Limb (tissue), 2 donors: Measurements from ENCODE around the gene BDKRB1.

ENCODE experiments used
- DNase-seq, 2 donors: peaks; one replicate each; pipeline ENCODE4 v3.0.0-alpha.2; 2016; ENCODE audit errors: extremely low spot score in 2 of 2

The BDKRB1 gene

DNA sequence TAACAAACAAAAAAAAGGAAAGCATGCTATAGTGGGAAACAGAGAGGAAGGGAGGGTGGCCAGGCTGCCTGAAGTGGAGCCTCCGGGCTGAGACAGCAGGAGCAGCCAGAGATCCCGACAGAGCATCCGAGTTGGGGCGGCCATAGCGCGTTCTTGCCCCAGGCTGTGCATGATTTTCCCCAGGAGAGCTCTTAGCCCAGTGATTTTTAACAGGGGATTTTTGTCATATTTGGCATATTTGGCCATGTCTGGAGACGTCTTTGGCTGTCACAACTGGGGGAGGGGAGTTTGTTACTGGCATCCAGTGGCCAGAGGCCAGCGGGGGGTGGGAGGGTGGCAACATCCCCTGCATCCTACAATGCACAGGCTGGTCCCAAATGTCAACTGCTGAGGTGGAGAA is 23.6 kb downstream of the BDKRB1 start:
- DNase-seq: no peak

DNA sequence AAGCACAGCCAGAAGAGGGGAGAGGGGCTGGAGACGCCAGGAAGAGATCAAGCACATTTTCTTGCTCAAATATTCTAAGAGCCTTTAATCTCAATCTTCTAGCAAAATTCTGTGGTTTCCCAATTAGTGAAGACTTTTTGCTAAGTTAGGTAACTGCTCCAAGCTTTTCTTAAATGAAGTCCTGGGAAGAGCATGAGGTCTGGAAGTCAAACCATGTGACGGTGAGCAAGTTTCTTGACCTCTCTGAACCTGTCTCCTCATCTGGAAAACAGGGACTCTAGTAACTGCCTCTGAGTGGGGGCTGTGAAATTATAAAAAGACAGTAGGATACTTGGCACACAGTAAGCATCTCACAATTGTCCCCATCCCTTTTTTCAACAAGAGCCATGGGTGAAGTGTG is 24.1 kb downstream of the BDKRB1 start:
- no peak for DNase-seq

DNA sequence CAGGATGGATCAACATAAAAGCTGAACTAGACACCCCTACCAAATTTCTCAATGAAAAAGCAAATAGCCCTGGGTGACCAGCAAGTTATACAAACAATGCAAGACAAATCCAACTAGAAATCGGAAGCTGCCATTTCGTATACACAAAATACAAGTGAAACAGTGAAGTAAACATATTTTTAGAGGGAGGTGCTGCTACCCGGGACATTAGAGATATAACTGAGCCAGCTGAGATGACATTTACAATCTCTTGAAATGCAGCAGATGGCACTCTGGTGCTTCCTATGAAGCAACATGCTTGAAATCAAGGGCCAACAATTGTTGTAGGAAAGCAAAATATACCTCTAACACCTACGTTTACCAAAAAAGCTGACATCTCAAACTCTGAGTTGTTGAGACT is 25.5 kb downstream of the BDKRB1 start:
- DNase-seq: no peak

DNA sequence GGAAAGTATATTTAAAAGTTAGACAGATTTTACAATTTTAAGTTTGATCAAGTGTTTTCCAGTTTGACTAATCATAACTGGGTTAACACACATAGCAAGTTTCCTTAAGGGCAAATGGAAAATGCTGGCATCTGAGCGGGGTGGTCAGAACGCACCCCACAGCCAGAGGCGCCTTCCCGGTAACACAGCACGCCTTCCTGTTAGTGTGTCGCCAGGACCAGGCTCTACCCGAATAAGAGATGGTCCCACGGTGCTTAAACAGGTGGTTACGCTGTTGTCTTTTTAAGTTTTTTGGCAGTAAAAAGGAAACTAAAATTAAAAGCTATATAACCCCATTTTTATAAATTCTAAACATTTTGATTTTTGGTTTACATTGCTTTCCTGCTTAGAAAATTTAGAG is 28.0 kb downstream of the BDKRB1 start:
- no peak for DNase-seq

DNA sequence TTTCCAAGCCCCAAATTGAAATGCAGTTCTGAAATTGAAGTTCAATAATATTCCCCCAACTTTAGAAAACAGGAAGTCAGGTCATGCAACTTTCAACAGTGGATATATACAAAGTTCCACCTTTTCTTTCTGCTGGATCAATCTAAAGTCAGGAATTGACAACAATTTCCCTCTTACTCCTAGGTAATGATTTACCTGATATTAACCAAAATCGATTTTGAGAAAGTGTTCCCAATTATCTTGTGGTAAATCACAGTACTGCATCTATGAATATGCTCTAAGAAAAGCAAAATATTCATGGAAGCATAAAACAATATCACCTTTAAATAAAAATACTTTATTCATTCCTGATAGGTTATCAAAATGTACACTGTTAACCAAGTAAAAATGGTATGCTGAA is 28.4 kb downstream of the BDKRB1 start:
- no peak for DNase-seq

DNA sequence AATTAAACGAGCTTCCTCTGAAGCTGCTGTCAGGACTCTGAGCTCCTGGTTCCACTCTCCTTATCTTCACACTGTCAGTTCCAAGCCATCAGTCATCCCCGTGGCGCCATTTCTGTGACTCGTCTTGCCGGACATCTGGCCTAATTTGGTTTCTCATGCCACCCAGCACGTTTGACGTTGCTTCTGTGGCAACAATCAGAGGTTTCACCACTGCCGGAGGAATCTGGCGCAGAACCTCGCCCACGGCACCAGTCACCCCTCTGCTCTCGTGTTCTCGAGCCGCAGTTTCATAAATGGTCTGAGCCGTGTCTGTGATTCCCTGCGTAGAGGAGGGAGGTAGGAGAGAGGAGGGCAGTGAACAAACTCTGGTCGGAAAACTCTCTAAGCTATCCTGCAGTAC is 29.7 kb downstream of the BDKRB1 start:
- no peak for DNase-seq

DNA sequence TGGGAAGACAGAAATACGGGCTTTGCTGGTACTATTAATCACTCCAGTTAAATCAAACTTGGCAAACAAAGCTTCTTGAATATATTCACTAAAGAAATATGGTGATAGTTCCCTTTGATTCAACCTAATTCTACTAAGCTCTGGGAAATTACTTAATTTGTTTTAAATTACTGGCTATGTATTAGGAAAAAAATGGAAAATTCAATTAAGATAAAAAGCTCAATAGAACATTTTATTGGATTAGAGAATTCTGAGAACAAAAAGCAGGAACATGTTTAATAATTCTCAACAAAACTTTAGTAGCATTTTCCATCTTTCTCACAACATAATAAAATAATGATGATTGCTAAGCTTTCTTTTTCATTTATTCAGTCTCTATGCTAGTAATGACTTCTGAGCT is 30.2 kb downstream of the BDKRB1 start:
- no peak for DNase-seq

DNA sequence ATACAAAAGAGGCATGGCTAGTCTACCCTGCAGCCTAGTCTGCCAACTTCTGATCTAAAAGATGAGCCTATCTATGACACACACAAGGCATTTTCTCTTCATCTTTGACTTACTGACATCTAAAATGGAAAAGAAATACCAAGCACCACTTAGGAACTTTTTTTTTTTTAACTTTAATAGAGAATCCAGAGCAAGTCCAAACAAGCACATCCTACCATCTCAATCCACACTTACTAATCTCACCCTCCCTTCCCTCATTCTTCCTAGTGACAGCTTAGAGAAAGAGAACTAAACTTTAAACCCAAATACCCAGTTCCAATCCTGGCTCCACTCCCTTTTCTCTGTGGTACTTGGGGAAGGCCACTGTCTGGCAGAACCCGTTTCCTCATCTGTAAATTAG is 31.8 kb downstream of the BDKRB1 start:
- DNase-seq: no peak

DNA sequence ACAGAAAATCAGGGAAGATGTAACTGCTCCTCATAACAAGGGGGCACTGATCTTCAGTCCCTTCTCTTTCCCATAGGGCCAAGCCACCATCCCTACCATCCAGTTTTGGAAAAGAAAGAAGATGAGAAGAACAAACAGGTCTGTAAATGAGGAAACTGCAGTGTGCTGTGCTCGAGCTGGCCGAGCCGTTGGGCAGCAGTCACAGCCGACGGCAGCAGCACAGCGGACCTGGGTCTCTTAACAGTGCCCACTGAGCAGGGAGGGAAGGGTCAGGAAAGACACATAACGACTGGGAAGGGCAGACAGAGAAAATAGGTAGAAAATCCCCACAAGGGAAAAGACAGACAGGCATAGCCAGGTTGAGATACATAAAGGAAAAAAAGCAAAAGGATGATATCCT is 38.2 kb downstream of the BDKRB1 start:
- DNase-seq: no peak

DNA sequence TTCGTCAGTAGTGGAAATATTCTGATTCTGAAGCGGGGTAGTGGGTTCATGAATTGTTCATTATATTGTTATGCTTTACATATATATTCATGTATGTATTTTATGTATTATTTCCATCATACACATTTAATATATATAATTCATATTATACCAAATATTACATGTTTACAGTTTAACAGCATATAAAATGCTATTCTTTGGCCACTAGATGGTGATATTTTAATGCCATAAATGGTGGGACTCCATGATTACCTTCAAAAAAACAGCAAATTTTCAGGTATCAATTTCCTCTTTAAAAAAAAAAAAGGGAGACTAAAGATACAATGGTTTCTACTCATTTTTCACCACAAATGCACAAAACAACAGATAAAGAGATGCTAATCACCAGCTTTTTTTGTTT is 41.0 kb downstream of the BDKRB1 start:
- DNase-seq: peak in 1 of 2 donors; percentile 40

DNA sequence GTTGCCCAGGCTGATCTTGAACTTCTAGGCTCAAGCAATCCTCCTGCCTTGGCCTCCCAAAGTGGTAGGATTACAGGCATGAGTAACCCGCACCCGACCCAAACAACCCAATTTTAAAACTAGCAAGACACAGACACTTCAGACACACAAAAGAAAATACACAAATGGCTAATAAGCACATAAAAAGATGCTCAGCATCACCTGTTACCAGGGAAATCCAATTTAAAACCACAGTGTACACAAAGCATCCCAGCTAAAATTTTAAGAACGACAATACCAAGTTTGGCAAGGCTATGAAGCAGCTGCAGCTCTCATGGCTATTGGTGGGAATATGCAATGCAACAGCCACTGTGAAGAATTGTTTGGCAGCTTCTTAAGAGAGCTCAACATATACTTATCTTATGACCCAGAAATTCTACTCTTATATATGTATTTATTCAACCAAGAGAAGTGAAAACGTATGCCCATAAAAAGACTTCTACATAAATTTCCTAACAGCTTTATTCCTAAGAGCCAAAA is 42.0 kb downstream of the BDKRB1 start:
- peak in 1 of 2 donors; percentile 16 for DNase-seq

DNA sequence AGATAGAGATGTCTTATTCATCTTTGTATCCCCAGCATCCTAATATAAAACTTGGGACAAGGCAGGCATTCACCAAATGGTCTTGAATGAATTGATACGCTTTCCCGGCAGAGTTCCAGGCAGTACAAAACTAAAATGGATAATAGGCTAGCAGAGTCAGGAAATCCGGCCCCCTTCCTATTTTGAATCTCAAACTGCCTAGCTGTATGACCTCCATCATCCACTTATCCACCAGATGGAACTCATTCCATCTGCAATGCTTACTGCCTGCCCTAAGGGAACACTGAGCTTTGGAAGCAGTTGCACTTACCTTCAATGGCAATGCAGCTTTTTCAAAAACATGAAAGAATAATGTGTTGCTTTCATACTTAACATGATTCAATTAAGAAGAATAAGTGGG is 43.4 kb downstream of the BDKRB1 start:
- no peak for DNase-seq

DNA sequence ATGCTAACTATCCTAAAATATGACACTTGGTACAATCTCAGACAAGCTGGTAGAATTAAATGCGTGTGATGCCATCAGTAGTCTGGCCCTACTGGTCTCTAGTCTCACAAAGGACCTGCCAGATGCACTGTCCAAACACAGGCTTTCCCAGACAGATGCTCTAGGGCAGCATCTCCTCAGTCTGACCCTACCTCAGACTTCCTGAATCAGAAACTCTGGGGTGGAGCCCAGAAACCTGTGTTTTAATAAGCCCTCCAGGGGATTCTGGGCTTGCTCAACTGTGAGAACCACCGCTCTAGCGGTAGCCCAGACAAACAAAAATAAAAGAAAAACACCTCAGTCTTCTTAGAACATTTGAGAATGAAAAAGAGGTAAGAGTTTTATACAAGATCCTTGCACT is 48.0 kb downstream of the BDKRB1 start:
- DNase-seq: no peak

DNA sequence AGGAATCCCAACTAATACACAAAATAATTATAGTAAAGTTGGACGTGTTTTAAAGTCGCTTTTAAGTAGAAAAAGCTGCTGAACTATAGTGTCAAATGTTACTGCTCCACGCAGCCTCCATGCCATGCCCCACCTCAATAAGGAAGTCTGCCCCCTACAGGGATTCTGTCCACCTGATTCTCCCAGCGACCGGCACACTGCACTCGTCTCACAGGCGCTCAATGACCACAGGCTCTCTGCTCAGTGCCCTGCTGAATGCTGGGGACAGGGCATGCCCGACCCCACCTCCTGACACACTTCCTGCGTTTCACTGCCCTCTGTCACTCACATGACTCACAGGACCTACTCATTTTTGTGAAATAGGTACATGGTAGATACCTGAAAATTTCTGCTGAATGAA is 48.9 kb downstream of the BDKRB1 start:
- DNase-seq: no peak

DNA sequence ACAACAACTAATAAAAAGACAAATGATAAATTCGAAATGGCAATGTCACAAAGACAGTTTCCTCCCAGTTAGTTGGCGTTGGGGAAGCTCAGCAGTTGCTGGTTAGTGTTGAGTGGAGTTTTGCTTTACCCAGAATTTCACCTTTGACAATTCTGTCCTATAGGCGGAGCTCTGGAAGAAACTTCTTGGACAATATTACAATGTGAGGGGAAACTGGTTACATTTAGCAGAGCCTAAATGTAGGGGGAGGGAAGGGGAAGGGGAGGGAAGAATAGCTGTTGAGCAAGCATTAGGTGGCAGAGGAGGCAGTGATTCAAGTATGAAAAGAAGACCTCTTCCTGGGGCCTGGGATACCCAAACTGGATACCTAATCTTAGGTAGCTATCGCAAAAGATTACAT is 51.4 kb downstream of the BDKRB1 start:
- DNase-seq: no peak

DNA sequence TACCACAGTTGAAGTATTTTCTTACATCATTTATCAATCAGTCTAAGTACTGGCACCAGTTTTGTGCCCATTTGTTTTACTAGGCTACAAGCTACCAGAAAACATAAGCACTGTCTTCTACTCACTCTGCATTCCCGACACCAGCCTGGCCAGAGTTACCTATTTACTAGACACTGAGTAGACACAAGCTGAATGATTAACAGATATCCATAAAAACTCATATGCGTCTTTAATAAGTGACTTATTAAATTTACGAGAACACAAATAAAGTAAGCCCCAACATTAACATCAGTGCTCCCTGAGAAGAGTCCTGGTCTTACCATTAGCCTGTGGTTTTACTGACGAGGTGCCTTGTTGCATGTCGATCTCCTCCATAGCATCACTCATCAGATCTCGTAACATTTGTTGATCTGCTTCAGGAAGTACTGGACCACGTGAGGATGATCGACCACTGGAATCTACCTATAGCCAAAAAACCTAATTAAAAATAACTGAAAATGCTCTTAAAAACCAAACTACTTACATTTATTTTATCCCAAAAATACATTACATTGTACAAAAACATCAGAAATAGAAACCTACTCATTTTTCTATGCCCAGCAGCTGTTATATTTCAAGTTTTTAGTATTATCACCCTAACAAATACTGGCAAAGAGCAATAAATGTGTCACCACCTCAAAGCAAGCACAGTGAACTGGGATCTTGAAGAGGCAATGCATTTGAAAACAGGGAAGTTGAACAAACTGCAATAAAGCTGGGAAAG is 53.3 kb downstream of the BDKRB1 start:
- DNase-seq: no peak

DNA sequence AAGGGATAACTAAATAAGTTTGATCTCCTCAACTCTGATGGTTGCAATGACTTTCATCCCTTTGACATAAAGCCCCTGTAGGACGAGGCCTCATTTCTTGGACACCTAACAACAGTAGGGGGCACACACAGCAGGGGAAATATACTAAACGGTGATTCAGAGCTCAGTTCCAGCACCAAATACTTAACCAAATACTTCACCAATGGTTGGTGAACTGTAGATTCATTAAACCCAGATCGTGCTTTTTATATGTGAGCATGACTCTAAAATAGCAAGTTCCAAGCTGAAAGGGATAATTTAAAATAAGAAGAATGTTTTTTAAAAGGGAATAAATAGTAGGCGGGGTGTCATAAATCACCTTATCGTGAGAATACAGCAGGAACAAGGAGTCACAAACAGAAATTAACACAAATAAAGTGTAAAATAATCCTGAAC is 53.9 kb downstream of the BDKRB1 start:
- DNase-seq: no peak

DNA sequence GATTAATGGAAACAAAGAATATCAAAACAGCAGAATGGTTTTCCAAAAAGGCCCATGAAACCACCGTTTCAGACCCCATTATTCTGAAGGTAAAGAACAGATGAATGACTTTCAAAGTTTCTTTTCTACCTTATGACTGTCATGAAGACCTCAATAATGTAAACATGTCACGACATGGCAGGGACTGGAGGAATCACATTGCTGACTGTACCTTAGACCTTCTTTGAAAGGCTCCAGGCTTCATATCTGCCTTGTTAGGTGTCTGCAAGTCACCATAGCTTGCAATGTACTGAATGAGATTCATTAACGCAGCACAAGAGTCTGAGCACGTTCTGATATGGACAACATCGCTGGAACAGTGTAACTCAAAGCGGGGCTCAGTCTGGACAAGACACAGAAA is 54.9 kb downstream of the BDKRB1 start:
- no peak for DNase-seq
